GM19099 (cell line): Measurements from ENCODE around the gene CDH22.

ENCODE experiments used
- POLR2A ChIP-seq: IDR thresholded peaks from 3 replicates; pipeline ENCODE4 v1.6.1; 2011; ENCODE audit warnings: low read depth; ENCODE audit not compliant: insufficient read length; ENCODE audit errors: extremely low read depth

The CDH22 gene

DNA sequence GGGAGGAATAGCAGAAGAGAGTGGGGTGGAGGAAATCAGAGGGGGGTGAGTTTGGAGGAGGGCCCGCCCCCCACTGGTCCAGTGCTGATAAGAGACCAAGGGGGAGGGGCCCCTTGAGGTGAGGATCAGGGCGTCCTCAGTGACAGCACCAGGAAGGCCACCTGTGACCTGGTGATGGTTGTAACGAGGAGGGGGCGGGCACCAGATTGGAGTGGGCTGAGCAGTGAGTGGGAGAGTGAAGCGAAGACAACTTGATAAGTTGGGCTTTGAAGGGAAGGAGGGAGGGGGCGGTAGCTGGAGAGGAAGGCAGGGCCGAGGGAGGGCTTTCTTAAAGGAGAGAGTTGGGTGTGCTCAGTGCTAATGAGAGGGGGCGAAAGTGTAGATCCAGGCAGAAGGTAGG is 30.7 kb downstream of the CDH22 start:
- TF ChIP-seq POLR2A = no peak

DNA sequence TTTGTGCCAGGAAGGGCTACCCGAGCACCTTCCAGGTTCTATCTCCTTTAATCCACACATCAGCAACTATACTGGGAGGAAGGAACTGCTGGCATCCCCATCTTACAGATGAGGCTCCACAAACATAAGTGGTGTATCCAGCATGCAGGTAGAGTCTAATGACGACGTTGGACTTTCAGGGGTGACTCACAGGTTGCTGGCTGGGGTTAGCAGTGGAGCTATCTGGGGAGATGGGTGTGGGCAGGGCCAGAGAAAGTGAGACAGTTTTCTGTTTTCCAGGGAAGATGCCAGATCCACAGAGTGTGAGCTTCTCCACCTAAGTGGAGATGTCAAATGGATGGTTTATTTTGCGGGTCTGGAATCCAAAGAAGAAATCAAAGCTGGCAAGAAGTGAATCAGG is 31.8 kb downstream of the CDH22 start:
- TF ChIP-seq POLR2A = no peak

DNA sequence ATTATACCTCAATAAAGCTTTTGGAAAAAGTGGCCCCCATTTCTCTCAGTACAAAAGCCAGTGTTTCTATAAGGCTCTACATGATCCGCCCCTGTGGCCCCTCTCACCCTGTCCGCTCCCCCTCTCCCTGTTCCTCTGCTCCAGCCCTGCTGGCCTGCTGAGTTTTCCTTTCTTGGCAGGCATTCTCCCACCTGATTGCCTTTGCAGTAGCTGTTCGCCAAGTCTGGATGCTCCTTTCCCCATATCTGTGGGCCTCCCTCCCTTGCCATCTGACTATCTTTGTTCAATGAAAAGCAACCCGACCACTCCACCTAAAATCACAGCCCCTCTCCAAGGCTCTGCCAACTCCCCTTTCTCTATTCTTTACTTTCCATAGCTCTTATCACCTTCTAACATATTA is 33.2 kb downstream of the CDH22 start:
- TF ChIP-seq POLR2A = no peak

DNA sequence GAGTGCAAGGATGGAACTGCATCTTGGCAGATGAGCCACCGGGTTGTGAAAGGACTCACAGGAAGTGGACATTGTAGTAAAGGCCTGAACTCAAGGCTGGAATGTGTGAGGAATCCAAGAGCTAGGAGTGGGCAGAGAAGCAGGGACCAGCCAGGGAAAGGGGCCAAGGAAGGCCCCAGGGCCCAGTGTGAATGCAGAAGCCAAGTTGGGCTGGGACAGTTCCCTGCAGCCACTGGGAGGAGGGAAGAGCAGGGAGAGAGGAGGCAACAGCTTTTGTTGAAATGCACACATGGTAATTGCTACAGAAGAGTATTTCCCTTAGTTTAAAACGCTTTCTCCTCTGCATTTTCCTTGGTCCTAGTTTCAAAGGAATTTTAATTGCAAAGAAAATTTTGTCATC is 34.6 kb downstream of the CDH22 start:
- no peak for TF ChIP-seq POLR2A

DNA sequence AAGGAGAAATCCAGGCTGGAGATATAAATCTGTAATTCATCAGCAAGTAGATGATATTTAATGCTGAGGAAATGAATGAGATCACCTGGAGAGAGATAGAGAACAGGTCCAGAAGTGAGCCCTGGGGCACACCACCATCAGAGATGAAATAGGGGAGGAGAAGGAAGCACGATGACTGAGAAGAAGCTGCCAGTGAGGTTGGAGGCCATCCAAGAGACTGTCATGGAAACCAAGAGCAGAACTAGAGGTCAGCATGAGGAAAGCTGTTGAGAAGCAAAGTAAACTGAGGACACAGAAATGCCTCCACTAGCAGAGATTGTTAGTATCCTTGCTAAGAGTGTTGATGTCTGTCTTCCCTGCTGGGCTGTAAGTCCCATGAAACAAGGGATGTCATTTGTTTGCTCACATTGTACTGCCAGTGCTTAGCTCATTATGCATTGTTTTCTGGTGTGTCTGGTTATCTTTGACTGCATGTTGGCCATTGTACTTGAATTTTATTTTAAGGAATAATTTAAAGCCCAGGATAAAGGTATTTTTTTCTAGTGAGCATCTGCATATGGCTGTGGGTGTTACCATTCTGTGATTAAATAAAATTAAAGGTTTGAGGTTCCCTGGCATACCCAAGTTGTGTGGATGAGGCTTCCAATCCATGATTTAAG is 35.8 kb downstream of the CDH22 start:
- TF ChIP-seq POLR2A = no peak

DNA sequence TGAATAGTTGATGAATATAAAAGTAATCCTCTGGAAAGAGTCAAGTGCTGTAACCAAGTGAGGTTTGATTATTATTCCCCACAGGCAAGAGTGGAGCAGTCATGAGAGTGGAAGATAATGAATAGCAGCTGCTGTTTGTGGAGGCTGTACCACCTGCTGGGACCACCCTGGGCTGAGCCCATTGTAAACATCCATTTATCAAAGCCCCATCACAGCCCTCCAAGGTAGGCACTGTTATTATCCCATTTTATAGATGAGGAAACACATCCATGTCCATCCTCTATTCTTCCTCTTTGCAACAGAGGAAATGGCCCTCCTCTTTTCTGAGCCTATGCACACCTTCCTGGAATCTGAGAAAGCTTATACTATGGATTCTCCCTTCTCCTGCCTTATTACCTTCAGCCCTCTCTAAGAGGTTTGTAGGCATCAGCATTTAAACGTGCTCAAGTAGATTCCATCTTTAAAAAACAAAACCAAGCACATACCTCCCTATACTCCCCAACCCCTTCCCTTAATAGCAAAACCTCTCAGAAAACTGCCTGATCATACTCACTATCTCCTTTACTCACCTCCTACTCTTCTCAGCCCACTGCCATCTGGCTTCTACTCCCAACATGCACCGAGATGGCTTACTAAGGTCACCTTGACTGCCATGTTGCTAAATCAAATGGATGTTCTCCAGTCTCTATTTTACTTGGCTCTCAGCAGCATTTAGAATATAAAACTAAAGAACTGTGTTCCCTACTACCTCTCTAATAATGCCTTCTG is 37.1 kb downstream of the CDH22 start:
- TF ChIP-seq POLR2A = no peak

DNA sequence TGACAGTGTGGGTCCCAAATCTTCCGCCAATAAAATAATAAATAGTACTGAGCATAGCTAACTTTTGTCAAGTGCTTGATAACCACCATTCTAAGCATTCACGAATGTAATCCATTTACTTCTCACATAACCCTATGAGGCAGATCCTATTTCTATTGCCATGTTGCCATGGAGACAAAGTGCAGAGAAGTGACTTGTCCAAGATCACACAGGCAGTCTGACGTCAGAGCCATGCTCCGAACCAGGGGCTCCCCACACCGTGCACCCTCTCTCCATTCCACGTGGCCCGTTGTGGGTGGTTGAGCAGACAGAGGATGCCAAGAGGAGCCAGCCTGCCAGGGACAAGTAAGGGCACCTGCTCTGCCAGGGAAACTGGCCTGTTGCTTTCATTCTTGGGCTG is 38.9 kb downstream of the CDH22 start:
- TF ChIP-seq POLR2A = no peak

DNA sequence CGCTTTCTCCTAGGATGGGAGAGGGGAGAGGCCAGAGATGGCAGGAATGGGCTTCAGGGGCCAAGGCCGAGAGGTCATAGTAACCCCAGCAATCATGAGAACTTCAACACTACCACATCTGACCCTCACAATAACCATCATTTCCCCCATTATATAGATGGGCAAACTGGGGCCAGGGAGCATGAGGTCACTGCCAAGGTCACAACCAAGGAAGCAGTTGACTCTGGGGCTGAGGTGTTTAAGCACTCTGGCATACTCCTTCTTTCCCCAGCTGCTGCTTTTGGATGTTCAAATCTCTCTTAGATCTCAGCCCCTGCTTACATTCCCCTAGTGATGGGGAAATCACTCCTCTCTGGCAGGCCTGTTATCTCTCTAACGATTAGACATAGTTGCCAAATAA is 39.6 kb downstream of the CDH22 start:
- TF ChIP-seq POLR2A = no peak

DNA sequence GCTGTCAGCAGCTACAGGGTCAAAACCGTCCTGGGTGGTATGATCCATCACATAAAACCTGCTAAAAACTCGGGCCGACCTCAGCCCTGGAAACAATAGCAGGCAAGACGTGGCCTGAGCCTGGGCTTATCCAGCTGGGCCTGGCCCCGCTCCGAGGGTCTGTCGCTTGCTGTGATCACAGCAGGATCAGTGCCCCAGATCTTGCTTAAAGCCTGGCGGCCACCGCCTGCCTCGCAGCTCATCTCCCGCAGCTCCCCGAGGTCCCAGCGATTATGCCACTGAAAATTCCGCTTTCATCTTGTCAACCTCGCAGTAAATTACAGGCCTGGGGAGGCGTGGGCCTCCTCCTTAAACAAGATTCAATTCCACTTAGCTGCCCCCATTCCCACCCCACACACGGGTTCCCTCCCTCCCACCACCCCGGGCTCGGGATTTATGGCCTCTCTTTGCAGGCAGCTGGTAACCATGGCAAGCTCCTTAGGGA is 40.1 kb downstream of the CDH22 start:
- TF ChIP-seq POLR2A = no peak

DNA sequence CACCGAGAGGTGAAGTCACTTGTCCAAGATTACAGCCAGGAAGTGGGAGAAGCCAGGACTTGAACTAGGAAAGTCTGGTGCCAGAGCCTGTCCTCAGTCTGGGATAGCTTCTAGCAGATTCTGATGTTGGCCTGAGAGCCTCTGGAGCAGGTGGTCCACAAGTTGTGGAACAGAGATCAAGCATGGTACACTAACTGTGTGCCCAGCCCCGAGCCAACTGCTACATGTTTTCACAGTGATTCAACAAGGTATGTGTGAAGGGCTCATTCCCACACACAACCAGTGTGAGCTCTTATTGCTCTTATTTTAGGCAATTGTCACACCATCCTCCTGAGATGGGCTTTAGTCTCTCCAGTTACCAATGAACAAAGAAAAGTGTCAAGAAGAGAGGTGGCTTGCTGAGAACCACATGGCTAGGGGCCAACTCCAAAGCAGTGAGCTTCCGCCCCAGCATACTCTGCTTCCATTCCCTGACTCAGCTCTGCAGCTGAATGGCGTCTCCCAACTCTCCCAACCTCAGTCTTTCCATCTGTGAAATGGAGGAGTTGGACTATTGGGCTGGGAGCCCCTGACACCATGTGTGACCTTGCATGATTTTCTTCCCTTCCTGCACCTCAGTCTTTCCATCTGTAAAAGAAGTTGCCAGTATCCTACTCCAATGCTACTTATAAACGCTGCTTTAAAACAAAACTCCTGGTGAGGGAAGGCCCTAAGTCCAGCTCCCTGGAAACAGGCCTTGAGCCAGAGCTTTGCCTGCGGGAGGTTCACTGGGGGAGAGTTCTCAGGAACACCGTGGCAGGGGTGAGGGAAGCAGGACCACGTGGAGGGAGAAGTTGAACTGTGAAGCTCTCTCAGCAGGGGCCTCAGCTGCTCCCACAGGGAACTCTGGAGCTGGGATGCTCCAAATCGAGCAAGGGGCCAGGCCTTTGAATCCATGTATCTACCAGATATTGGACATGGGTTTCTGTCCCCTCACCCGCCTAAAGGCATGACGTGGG is 40.9 kb downstream of the CDH22 start:
- TF ChIP-seq POLR2A = no peak

DNA sequence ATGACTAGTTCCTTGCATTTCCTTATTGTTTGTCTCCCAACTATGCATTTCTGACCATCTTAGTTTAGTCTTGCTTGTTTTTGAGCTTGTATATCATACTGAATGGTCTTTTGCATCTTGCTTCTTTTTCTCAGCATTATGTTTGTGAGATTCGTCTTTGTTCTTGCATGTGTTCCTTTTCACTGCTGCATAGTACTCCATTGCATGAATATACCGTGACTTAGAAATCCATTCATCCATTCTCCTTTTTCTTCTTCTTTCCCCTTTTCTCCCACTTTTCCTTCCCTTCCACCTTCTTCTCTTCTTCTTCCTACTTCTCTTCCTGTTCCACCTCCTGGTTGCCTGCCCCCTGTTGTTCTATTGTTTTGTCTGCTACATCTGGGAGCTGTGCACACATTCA is 42.8 kb downstream of the CDH22 start:
- no peak for TF ChIP-seq POLR2A

DNA sequence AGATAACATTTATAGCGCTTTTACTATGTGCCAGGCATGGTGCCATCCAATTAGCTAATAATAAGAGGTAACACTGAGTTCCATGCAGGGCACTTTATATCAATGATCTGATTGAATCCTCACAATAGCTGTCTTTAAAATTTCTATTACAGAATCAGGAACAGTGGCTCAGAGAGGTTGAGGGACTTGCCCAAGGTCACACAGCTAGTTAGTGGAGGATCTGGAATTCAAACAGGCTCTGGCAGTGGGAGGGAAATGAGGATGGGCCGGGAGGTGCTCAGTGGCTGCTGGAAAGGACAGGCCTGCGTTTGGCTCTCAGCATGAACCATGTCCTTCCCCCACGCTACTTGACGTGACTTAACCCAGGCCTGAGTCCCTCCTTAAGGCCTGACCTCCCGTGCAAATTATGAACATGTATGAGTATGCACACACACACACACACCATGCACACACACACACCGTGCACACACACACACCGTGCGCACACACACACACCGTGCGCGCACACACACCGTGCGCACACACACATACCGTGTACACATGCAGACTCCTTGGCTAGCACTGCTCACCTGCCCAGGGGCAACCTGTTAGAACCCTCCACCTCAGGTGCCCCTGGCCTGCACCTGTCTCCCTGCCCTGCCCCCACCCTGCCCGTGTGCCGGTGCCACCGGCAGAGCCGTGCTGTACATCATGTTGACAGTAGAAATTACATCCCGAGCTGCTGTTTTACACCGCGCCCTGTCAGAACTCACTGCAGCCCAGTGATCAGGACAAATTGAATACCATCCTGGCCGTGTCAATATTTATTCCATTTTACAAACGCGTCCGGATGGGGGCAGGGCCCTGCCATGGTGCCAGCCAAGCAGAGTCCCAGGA is 43.7 kb downstream of the CDH22 start:
- no peak for TF ChIP-seq POLR2A

DNA sequence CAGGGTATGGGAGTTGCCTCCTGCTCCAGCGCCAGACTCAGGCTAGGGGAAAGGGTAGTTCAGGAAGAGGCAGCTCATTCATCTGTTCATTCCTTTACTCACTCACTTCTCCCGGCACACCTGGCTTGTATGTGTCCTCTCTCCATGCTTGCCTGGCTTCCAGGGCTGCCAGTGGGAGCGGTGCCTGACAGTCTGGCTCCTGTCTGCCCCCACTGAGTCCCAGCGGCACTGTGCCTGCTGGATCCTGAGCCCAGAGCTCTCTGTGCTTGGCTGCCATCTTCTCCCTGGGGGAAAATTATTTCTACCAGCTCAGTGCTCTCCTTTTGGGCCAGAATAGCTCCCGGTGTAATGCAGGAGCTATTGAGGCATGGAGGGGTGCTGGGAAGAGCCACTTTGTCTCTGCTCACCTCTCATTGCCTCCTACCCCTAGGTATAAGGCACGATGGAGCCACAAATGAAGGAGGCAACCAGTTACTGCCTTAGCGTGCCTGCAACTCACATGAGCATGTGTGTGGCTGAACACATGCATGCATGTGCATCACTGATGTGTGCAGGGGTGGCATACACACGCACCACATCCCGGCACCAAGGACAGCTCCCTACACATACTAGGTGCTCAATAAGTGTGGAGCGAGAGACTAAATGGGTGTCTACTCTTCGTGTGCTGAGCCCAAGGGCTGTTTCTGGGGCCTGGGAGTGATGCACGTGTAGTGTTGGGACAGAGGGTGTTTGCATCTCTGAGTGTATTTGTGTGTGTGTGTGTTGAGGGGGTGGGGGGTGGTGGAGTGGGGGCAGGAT is 46.6 kb downstream of the CDH22 start:
- no peak for TF ChIP-seq POLR2A
